Activated T-cell treated with anti-CD3 and anti-CD28 coated beads for 24 hours (primary cell): ENCODE results near the gene NOXRED1.
A peak's percentile ranks its signal among the peaks of the same experiment; 100 is the strongest.
"Not testable (repeated sequence)": the region's sequence is repeated elsewhere in the genome, so short reads cannot be mapped to it uniquely, and the experiment has no call there.

ENCODE experiments used
- DNase-seq: peaks from one replicate; pipeline ENCODE4 v3.0.0-alpha.2; 2020; ENCODE audit warnings: low read depth

NOXRED1 gene, protein sequence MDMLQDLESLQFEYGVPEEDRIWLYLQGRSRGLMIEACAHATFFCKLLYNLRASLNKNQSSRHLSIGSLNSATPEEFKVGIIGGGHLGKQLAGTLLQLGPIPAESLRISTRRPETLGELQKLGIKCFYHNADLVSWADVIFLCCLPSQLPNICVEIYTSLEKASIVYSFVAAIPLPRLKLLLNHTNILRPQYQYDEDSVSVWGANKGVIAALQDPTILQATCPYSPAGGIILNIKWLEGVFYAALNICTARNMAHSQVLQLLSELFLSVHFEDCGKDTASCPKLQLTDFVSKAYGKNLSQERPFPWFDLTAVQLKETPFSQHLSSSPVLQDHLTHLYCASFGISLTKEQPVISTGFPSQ

DNA sequence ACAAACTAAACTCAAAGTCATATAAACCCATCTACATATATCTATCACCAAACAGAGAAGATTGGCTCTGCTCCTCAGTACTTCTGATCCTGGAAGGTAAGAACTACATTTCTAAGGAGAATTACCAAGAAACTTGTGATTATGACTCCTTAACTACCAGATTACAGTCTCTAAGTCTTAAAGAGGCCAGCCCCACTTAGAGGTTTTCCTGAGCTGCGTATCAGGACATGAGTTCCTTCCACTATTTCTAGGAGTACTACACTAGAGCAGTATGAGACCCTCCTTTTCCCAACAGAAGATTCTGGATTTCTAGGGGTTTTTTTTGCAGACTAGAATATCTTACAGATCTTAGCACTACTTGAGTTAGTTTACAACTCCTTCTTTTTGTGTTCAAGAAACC, at the start of gene NOXRED1:
Gene NOXRED1, minus strand, starts transcription at position 101 of the 400 bp plus-strand sequence. CDS start 634 bp downstream, outside the sequence.
- no peak for DNase-seq

DNA sequence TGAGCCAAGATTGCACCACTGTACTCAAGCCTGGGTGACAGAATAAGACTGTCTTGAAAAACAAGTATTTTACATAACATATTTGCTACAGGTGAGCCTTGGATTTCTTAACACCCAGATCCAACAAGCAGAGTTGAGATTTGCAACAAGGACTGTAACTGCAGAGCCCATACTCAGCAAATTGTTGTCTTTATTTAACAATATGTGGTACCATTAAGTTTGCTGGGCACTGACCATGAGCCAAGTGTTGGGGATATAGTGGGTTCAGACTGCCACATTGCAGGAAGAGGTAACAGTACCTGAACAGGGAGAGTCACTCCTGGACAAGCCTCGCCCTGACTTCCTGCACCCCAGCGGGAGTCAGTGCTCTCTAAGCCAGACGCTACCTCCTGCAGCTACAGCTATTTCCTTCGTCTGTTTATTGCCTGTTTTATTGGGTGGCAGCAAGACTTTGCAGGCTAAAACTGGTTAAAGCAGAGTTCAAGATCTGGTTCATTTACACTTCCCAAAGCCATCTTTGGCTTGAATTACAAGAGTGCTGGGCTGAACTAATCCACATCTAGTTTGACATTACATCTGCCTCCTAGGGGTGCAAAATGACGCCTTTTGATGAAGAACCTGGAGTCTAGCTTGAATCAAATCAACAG, 47.0 kb upstream of the NOXRED1 start:
- DNase-seq: no peak

DNA sequence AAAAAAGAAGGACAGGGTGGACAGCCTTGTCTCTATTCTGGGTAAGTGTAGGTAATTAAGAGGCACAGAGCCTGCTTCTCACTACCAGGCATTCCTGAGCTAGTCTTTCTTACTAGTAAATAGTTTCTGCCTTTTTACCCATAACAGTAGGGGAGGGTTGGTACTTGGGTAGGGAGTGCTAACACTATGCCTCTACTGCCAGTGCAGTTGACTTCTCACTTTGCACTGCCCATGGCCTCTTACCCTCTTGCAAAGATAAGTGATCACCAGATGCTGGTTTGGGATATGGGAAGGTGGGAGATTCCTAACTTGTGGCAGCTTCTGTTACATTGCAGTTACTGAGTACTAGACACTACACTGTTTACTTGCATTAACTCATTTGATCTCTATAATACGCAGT, 46.2 kb upstream of the NOXRED1 start:
- no peak for DNase-seq

DNA sequence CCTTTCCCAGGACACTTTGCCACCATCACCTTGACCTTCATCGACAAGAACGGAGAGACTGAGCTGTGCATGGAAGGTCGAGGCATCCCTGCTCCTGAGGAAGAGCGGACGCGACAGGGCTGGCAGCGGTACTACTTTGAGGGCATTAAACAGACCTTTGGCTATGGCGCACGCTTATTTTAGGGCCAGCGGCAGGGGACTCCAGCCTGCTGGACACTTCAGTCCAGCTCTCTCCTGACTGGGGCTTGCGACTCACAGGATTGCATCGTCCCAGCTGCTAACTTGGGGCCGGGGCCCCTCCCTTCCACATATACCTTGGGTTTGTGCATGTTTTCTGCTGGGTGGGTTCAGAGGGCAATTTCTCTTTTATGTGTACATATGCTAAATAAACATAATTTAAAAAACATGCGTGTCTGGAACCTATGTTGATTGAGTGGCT, 45.8 kb upstream of the NOXRED1 start:
- no peak for DNase-seq

DNA sequence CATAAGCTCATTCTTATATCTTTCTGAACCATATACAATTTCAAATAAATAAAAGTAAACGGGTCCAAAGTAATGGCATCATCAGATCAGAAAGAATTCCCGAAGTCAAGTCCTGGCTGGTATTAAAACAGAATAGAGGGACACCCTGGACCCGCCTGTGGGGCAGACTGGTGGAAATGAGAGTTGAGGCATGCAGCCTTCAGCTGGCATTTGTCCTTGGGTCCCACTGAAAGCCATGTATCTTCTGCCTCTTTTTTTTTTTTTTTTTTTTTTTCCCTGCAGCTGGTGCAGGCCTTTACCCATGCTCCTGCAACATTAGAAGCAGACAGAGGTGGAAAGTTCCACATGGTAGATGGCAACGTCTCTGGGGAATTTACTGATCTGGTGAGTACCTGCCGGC, 44.5 kb upstream of the NOXRED1 start:
- DNase-seq: no peak

DNA sequence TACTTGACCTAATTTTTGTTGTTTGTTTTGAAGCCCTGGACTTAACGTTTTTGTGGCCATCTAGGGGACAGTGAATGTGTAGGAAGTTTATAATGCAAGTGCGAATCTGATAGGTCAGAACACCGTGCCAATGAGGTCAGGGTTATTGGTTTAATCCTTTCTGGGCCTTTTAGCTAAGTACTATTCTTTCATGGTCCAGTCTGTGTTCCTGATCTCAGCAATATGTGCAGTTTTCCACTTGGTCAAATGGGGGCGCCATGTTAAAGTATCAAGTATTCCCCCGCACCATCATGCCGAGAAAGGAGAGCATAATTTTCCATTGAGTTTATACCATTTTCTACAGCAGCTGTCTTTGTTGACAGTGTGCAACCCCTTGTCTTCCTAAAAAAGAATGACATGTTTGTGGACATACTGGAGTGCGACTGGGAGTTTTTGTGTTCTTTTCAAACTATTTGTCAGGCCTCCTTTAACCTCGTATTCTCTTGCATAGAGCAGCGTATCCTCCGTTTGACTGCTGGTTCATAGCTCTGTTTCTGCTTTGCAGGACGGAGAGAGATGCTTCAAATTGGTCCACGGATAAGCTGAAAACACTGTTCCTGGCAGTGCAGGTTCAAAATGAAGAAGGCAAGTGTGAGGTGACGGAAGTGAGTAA, 35.9 kb upstream of the NOXRED1 start:
- peak; percentile 51 for DNase-seq

DNA sequence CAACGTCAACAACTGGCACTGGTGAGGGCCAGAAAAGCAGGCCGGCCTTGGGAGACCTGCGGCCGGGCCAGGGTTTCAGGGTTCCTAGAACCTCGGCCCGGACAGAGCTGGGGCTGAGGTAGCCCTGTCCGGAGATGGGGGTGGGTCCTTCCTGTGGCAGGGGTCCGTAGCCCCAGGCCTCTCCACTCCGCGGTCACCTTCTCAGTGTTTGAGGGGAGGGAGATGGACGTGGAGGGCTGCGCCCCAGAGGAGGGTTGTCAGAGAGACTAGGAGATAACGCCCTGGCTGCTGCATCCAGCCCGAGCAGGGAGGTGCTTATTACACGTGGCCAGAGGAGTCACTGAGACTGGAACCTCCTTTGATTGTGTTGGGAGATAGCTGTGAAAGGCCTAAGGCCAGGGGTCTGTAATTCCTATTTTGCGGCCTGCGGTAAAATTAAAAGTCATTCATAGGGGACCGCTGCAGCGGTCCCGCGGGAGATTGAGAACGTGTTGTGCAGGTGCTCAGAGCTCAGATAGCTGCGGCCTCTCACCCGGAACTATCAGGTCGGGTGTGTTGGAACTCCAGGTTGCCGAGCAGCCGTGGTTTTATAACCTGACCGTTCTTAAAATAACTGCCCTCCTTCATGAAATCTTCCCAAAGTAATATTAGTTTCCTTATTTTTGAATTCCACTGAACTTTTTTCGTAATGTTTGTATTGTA, 35.1 kb upstream of the NOXRED1 start:
- DNase-seq: peak; percentile 23

DNA sequence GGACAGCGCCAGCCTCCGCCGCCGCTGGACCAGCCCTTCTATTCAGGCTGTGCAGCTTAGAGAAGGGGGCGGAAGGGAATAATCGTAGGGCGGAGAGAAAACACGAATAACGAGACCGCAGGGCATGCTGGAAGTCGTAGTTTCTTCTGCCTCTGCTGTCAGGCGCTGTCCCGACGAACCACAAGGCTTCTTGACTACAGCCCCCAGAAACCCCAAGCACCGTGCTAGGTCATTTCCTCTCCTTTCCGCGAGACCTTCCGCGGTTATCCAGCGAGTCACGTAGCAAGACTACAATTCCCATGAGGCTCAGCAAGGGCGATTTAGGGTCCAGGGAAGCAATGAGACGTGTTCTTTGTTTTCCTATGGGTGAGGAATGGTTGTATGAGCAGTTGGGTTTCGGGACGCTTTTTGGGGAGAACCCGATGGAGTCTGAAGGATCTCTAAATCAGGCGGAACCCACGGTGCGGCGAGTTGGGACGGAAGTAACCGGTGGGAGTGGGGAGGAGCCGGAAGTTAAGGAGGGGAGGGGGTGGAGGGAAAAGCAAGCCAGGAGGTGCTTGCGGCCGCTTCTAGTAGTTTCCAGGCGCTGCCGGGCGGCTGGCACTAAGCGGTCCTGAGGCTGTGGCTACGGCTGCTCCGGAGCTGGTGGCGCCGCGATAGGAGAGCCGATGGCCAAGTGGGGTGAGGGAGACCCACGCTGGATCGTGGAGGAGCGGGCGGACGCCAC, 34.4 kb upstream of the NOXRED1 start, which contains the start of the genes AHSA1 and VIPAS39:
Gene AHSA1, plus strand, starts transcription at position 572 of the 727 bp plus-strand sequence. Its CDS starts 97 bp downstream, at position 669.
Gene VIPAS39, minus strand, starts transcription at position 80 of the 727 bp plus-strand sequence. CDS start 3,499 bp downstream, outside the sequence.
- DNase-seq: peak; percentile 90

DNA sequence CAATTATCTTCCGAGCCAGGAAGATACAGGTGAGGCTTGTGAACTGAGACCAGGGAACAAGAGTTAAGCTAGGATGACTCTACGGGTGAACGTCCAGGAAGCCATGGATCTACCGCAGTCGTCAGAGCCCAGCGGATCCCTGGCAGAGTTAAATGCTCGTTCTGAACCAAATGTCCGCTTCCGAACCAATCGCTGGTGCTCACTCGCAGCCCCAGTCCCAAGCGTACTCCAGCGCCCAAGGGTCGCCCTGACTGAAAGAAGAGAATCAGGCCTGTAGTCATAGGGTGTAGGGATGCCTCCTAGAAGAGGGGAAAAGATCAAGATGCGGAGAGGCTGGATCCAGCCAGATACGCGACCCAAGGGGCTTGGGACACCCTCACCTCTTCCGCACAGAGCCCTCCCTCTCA, 33.8 kb upstream of the NOXRED1 start:
- no peak for DNase-seq

DNA sequence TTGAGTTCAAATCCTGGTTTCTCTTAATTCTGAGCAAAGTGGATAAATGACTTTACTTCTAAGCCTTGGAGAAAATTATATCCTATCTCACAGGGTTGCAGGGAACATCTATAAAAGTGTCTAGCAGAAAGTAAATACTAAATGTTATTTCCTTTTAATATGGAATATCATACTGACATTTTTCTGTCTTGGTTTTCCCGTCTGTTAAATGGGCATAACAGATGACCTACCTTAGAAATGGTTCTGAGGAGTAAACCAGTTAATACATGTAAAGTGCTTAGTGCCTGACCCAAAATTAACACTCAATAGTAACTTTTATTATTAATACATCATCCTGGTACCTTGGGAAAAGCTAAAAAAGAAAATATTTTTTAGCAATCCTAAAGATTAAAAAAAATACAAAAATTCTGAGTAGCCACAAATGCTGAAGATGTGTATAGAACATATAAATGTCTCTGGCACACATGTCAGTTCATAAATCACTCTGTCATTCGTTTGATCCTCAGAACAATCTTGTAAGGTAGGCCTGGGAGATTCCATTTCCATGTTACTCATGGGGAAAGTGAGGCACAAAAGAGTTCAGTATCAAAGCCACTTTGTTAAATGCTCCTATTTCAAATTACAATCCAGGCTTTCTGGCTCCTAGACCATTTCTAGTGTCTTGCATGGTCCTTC, 32.8 kb upstream of the NOXRED1 start:
- DNase-seq: no peak

DNA sequence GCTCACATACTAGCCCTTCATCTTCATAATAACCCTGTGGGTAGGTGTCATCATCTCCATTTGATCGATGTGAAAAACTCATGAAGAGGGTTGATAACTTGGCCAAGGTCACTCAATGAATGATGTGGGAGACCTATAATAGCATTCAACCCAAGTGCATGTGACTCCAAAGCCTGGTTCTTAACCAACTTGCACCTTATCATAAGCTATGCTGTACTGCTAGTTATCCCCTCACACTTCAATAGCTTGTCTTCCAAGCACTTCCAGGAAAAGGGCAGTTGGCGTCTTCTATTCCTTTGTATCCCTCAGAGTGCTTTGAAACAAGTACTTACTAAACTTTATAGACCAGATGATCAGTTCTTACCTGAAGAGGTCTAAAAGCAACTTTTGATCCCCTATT, 18.9 kb upstream of the NOXRED1 start:
- no peak for DNase-seq

DNA sequence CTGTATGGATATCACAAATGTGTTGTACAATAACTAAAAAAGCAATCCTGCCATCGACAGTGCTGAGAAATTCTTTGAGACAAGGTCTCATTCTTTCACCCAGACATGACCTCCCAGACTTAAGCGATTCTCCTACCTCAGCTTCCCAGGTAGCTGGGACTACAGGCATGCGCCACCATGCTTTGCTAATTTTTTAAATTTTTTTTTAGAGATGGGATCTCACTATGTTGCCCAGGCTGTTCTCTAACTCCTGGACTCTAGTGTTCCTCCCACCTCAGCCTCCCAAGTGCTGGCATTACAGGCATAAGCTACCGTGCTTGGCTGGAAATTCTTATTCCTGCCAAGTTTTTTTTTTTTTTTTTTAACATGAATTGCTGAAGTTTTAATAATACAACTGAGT, 16.5 kb upstream of the NOXRED1 start:
- DNase-seq: no peak

DNA sequence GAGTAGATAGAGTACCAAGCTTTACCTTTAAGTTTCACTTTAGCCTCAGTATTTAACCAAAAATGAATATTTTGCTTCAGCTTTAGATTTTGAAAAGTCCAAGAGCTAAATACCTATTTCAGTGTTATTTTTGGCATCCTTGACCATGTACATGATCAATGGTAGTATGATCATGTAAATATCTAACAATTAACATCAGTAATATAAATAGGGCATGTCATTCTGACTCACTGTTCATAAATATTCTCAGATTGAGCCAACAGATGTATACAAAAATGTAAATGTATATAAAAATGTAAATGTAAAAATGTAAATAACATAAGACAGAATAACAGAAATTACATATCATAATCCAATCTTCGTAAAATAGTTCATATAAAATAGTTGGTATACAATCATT, 15.3 kb upstream of the NOXRED1 start:
- no peak for DNase-seq

DNA sequence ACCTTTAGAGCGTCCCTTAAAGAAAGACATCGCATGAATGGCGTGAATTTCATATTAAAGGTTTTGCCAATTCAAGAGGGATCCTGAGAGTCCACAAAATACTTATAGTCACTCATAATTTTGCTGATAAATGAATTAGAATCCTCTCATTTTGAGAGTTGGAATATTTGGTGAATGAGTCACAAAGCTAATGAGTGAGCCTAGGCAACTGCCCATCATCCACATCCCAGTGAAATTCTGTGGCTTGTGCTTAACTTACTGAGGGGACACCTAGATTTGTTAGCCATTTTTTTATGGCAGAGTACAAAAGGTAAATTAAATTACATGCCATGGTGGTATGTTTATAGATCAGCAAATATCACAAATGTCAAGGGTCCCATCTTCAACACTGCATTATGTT, 12.7 kb upstream of the NOXRED1 start:
- DNase-seq: no peak

DNA sequence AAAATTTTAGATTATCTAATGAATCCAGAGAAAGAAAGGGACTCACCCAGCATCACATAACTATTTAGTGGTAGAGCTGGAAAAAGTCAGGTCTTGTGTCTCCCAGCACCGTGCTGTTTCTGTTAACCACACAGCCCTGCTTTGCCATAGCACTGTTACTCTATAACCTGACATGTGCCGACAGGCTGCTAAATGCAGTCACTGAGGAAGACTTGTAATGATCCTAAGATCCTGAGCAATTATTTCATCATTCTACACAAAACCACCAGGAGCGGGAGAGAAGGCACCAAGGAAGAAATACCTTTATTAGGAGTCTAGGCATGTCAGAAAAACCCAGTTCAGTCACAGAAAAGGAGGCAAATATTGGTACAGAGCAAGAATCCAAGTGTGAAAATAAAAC, 3.1 kb upstream of the NOXRED1 start:
- DNase-seq: no peak

DNA sequence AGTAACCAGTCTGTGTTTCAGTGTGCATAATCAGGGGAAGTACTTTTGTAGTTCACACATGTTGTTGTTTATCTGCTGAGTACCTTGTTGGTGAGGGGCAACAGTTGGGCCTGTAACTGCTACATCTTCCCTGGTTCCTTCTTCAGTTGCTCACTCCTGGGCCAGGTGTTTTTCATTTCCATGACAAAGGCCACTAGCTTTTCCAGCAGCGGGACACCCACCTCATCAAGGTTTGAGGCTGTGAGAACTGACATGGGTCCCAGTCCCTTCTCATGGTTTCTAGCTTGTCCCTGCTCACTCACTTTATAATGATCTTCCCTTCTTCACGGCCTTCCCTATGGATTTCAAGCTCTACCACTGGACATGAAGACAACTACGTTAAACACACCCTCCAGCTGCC, 1.5 kb upstream of the NOXRED1 start:
- DNase-seq: no peak

DNA sequence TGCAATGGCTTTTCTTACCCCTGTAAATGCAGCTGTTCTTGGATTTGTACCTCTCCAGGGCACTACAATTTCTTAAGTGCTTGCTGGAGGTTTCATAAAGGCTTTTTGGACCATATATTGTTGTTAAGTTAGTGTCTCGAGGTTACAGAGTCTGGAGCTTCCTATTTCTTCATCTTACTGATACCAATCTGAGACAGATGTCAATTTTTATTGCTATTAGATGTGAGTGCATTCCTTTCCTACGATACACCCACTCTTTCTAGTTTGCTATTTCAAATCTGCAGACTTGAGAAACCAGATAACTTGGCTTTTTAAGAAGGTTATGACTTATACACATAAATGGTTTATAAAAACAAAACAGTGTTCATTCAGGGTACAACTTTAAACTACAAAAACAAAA, 2.1 kb downstream of the NOXRED1 start:
- no peak for DNase-seq

DNA sequence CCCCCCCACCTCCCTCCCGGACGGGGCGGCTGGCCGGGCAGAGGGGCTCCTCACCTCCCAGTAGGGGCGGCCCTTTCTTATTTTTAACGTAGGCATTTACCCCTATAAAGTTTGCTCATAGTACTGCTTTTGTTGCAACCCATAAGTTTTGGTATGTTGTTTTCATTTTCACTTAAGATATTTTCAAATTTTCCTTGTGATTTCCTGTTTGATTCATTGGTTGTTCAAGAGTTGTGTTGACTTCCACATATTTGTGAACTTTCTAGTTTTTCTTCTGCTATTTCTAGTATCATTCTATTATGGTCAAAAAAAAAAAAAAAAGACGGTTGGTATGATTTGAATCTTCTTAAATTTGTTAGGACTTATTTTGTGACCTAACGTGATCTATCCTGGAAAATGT, 6.5 kb downstream of the NOXRED1 start:
- DNase-seq: no peak

DNA sequence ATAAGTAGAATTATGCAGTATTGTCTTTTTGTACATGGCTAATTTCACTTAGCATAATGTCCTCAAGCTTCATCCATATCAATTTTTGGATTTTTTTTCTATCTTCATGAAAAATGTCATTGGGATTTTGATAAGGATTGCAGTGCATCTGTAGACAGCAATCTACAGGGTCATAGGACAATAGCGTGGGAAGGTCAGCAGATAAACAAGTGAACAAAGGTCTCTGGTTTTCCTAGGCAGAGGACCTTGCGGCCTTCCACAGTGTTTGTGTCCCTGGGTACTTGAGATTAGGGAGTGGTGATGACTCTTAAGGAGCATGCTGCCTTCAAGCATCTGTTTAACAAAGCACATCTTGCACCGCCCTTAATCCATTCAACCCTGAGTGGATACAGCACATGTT, 7.2 kb downstream of the NOXRED1 start:
- DNase-seq: not testable (repeated sequence)

DNA sequence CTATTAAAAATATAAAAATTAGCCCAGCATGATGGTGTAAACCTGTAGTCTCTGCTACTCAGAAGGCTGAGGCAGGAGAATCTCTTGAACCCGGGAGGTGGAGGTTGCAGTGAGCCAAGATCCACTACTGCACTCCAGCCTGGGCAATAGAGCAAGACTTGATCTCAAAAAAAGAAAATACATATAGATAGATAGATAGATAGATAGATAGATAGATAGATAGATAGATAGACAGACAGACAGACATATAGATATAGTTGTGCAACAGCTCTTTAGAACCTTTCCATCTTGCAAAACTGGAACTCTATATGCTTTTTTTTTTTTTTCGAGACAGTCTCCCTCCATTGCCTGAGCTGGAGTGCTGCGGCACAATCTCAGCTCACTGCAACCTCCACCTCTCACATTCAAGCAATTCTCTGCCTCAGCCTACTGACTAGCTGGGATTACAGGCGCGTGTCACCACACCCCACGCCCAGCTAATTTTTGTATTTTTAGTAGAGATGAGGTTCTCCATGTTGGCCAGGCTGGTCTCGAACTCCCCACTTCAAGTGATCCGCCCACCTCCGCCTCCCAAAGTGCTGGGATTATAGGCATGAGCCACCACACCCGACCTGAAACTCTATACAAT, 7.8 kb downstream of the NOXRED1 start:
- not testable (repeated sequence) for DNase-seq

DNA sequence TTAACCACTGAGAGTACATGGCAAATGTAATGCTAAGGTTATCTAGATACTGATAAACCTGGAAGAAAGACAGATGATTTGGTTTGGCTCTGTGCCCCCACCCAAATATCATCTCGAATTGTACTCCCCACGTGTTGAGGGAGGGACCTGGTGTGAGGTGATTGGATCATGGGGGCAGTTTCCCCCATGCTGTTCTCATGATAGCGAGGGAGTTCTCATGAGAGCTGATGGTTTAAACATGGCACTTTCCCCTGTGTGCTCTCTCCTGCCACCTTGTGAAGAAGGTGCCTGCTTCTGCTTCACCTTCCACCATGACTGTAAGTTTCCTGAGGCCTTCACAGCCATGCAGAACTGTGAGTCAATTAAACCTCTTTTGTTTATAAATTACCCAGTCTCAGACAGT, 14.2 kb downstream of the NOXRED1 start:
- no peak for DNase-seq
